ENCODE results near the gene C1orf232.

DNA sequence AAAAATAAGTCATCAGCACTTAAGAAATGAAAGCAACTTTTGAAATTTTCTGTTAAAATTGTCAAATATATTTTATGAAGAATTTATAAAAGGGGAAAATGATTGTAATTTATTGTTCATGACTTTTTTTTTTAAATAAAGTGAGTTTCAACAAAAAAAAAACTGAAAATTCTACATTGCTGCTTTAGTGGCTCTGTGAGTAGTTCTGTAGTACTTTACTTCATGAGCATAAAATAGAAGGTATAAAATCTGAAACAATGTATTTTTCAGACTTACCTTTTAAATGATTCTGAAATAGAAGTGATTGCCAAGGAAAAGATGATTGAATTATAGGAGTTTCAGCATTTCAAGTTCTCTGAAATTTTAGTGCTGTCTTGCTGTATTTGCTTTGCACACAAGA lies 43.4 kb downstream of the C1orf232 start:
- TF ChIP-seq, protein P1, sequence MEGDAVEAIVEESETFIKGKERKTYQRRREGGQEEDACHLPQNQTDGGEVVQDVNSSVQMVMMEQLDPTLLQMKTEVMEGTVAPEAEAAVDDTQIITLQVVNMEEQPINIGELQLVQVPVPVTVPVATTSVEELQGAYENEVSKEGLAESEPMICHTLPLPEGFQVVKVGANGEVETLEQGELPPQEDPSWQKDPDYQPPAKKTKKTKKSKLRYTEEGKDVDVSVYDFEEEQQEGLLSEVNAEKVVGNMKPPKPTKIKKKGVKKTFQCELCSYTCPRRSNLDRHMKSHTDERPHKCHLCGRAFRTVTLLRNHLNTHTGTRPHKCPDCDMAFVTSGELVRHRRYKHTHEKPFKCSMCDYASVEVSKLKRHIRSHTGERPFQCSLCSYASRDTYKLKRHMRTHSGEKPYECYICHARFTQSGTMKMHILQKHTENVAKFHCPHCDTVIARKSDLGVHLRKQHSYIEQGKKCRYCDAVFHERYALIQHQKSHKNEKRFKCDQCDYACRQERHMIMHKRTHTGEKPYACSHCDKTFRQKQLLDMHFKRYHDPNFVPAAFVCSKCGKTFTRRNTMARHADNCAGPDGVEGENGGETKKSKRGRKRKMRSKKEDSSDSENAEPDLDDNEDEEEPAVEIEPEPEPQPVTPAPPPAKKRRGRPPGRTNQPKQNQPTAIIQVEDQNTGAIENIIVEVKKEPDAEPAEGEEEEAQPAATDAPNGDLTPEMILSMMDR (IDR thresholded peaks at IDR 0.05; ENCODE audit: extremely low read depth in 1 of 2, insufficient read depth in 1 of 2, low read depth in 1 of 2, low read length in 2 of 2): no peak
- TF ChIP-seq POLR2A (IDR thresholded peaks at IDR 0.05; ENCODE audit: low read depth, low read length): no peak
- TF ChIP-seq POLR2AphosphoS5 (IDR thresholded peaks at IDR 0.05; ENCODE audit: insufficient read depth, low read depth, low read length): no peak
- no peak for TF ChIP-seq MYC (IDR thresholded peaks at IDR 0.05; ENCODE audit: low read depth, low read length)
- TF ChIP-seq GATA2 (IDR thresholded peaks at IDR 0.05; ENCODE audit: insufficient read depth, insufficient read length, low read depth, low read length): no peak
- TF ChIP-seq EZH2 (IDR thresholded peaks at IDR 0.05; ENCODE audit: borderline replicate concordance, low read depth, low read length, severe bottlenecking): no peak
- TF ChIP-seq, protein P2, sequence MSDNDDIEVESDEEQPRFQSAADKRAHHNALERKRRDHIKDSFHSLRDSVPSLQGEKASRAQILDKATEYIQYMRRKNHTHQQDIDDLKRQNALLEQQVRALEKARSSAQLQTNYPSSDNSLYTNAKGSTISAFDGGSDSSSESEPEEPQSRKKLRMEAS (IDR thresholded peaks at IDR 0.05; ENCODE audit: insufficient read depth, insufficient read length): no peak
